ENCODE measurements around the gene SCCPDH.

DNA sequence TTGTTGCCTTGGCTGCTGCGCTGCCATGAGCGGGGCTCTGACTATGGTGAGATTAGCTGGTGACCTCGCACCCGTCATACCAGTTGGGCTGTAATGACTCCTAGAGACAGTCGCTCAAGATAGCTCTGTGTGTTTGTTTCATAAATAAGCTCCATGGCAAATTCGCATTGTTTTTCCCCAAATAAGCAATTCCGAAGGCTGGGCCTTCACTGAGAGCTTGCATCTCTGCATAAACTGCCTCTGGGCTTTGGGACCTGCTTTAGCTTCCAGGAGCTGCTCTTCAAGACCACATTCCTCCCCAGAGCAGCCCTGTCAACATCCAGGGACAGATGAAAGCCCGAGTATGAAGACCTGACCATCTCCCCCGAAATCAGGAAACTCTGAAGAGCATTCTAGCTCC, 40.7 kb upstream of the SCCPDH start:
- TF ChIP-seq CTCF (IDR thresholded peaks at IDR 0.05), result no peak
- no peak for TF ChIP-seq POLR2AphosphoS5 (IDR thresholded peaks at IDR 0.05)
- TF ChIP-seq EP300 (IDR thresholded peaks at IDR 0.05; ENCODE audit: low read depth), result no peak
- TF ChIP-seq POLR2A (IDR thresholded peaks at IDR 0.05), result no peak
